ES-I3 (cell line): Measurements from ENCODE around the gene ZFPM1.

ENCODE experiments used
- H3K36me3 ChIP-seq: 2 replicates; pipeline ENCODE4 v1.6.1; 2013; ENCODE audit warnings: mild to moderate bottlenecking, low read length, control low read depth, moderate library complexity; ENCODE audit not compliant: insufficient read depth
- H3K4me1 ChIP-seq: 2 replicates; pipeline ENCODE4 v1.6.1; 2013; ENCODE audit warnings: mild to moderate bottlenecking, control low read depth, low read length; ENCODE audit not compliant: insufficient read depth
- H3K9ac ChIP-seq: 2 replicates; pipeline ENCODE4 v1.6.1; 2013; ENCODE audit warnings: low read depth, mild to moderate bottlenecking, low read length, moderate library complexity
- H3K9me3 ChIP-seq: 2 replicates; pipeline ENCODE4 v1.6.1; 2013; ENCODE audit warnings: mild to moderate bottlenecking, low read length, moderate library complexity; ENCODE audit not compliant: control insufficient read depth, insufficient read depth

Gene ZFPM1

DNA sequence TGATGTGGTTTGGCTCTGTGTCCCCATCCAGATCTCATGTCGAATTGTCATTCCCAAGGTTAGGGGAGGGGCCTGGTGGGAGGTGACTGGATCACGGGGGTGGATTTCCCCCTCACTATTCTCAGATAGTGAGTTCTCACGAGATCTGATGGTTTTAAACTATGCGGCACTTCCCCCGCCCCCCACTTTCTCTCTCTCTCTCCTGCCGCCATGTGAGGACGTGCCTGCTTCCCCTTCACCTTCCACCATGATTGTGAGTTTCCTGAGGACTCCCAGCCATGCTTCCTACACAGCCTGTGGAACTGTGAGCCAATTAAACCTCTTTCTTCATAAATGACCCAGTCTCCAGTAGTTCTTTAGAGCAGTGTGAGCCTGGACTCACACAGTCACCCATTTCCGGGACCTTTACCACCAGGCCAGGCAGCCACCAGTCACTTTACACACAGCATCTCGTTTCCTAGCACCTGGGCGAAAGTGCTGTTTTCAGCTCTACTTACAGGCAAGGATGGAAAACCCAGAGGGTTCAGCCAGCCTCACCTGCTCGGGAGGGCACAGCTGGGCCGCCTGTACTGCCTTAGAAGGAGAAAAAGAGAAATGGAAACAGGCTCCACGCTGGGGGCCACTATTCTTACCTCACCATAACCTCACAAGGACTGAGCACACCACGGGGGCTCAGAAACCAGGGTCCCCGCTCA, 103.4 kb downstream of the ZFPM1 start:
- Histone ChIP-seq H3K9ac (no peak overlapping the region), H3K9me3 (no peaks in the 10 kb centered on the region), H3K36me3 (no peaks in the 10 kb centered on the region), H3K4me1 (0 out of 2 replicates have a peak, but pooled peaks cover 3% of the 10 kb centered on the region)

DNA sequence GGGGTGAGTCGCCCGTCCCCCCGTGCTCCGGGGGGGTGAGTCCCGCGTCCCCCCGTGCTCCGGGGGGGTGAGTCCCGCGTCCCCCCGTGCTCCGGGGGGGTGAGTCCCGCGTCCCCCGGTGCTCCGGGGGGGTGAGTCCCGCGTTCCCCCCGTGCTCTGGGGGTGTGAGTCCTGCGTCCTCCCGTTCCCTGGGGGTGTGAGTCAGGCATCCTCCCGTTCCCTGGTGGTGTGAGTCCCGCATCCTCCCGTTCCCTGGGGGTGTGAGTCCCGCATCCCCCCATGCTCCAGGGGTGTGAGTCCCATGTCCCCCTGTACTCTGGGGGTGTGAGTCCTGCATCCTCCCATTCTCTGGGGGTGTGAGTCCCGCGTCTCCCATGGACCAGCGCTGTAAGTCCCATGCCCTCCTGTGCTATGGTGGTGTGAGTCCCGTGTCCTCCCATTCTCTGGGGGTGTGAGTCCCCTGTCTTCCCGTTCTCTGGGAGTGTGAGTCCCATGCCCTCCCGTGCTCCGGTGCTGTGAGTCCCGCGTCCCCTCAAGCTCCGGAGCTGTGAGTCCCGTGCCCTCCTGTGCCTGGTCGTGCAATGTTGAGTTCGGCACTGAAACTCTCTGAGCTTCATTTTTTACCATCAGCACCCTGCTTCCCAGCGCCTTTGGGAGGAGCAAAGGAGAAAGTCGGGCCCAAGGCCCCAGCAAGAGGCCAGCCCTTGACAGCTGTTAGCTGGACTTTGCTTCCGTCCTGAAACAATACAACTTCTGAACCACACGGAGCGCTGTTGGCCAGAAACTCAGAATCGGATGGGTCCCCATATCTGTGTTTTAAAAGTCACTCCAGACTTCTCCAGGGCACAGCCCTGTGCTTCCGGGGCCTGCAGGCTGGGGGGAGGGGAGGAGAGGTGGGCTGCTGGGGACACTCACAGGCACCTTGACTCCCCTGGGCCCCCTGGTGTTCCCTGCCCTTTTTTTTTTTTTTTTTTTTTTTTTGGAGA, 105.7 kb downstream of the ZFPM1 start:
- H3K9me3 ChIP-seq, result no peaks in the 10 kb centered on the region
- H3K9ac ChIP-seq, result no peak overlapping the region
- H3K36me3 ChIP-seq, result no peaks in the 10 kb centered on the region
- H3K4me1 ChIP-seq, result 0 out of 2 replicates have a peak, but pooled peaks cover 3% of the 10 kb centered on the region

DNA sequence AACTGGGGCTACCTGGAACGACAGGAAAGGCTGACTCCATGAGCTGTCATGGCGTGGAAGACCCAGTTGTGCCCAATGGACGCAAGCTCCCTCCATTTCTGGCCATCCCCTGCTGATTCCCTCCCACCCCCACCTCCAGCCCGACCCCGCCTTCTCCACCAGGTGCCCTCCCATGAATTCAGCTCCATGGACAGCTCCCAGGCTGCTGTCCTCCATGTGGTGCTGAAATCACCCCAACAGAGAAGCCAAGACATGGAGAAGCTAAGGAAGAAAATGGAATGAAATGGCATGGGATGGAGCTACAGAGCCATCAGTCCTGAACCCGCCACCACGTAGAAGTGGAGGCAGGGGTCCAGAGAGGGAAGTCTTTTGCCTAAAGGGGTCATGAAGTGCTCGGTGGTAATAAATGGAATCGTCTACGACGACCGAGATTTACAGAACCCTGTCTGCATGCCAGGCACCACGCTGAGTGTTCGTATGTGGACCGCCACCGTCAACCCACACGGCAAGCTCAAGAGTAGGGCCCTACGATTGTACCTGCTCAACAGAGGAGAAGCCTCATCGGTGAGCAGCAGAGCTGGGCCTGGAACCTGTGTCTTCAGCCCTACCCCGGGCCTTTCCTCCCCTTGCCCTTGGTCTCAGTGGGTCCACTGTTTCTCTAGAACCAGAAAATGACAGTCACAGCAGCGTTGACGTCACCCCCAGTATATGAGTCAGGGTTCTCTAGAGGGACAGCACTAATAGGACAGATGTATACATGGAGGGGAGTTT, 107.8 kb downstream of the ZFPM1 start:
- Histone ChIP-seq H3K36me3 (no peaks in the 10 kb centered on the region), H3K9me3 (no peaks in the 10 kb centered on the region), H3K9ac (no peak overlapping the region), H3K4me1 (no peaks in the 10 kb centered on the region)

DNA sequence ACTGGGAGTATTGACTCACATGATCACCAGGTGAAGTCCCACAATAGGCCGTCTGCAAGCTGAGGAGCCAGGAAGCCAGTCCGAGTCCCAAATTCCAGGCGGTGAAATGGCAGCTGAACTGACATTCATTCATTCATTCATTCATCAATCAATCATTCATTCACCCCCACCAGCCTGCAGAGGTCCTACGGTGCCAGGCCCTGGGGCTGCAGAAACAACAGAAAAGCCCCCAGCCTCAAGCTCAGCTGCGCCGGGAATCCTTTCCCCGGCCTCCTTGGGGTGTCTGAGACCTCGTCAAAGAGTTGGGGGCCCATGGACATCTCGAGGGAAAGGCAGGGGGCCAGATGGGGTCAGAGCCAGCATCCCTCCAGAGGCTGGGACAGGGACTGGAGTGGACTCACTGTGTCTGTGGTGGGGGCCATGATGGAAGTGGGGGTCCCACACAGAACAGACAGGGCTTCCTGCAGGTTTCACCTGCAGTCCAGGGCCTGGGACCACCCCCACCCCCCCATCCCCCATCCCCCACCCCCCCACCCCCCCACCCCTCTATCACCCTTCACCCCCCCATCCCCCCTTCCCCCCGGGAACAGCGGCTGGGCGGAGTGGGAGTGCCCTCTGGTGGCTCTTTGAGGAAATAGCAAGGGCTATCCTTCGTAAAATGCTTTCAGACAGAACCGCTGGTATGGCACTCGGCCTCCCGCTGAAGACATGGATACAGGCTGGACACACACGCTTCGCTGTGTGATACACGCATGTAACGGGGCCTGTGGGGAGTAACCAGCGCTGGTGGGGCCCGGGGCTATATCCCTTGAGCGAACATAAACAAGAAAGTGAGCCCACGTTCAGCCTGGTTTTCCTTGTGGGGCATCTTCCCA, 108.6 kb downstream of the ZFPM1 start:
- Histone ChIP-seq H3K9ac (peak overlapping the region; percentile 28; the same call in 1 of the 2 replicates), H3K9me3 (no peaks in the 10 kb centered on the region), H3K4me1 (no peaks in the 10 kb centered on the region), H3K36me3 (no peaks in the 10 kb centered on the region)

DNA sequence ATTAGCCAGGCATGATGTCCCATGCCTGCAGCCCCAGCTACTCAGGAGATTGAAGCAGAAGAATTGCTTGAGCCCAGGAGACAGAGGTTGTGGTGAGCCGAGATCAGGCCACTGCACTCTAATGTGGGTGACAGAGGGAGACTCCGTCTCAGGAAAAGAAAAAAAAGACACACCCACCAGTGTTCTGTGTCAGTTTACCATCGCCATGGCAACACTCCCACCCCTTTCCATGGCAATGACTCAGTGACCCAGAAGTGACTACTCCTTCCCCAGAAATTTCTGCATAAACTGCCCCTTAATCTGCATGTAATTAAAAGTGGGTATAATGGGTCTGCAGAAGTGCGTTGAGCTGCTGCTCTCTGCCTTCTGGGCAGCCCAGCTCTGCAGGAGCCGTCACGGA, 113.1 kb downstream of the ZFPM1 start:
- Histone ChIP-seq H3K4me1 (peaks cover under 1% of the 10 kb centered on the region; the same call in 1 of the 2 replicates), H3K9ac (no peak overlapping the region), H3K36me3 (no peaks in the 10 kb centered on the region), H3K9me3 (no peaks in the 10 kb centered on the region)

DNA sequence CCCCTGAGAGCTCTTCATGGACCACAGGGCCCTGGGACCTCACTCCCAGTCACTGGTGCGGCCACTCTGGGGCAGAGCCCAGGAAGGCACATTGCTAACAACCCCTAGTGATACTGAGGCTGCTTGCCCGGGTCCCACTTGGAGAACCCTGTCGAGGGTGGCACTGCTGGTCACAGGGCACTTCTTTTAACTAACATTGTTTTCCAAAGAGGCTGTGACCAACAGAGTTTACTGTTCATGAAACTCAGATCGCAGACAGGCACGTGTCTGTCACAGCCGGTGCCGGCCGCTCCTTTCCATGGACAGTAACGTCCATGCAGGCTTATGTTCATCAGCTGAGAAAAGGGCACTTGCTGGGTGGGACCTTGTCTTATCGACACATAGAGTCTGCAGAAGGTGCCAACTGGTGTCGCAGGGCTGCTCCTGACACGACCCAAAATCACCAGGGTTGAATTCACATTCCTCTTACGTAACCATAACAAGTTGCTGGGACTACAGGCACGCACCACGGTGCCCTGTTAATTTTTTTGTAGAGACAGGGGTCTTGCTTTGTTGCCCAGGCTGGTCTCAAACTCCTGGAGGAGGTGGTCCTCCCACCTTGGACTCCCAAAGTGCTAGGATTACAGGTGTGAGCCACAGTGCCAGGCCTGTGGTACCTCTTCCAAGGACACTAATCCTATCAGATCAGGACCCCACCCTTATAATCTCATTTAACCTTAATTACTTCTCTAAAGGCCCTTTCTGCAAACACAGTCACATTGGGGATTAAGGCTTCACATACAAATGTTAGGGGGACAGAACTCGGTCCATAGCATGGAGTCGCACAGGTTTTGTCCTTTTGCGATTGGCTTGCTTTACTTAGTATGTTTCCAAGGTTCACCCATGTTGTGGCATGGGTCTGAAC, 115.9 kb downstream of the ZFPM1 start:
- peaks cover 6% of the 10 kb centered on the region for H3K4me1 ChIP-seq
- peak overlapping the region; percentile 97 for H3K9ac ChIP-seq
- H3K36me3 ChIP-seq, result no peaks in the 10 kb centered on the region
- H3K9me3 ChIP-seq, result no peaks in the 10 kb centered on the region

DNA sequence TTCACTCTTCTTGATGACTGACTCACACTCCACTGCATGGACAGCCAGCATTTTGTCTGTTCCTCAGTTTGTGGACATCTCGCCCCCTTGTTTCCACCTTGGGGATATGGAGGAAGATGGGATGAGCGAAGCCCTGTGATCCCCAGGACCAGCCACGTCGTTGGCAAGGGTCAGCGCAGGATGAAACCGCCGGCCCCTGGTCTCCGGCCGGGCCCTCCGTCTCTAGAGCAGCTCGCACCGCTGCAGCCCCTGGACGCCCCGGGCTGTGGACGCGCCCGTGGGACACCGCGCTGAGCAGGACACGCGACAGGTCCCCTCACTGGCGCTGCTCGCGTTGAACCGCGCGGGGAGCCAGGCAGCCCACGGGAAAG, 116.5 kb downstream of the ZFPM1 start:
- Histone ChIP-seq H3K9me3 (no peaks in the 10 kb centered on the region), H3K4me1 (peaks cover 6% of the 10 kb centered on the region), H3K9ac (peak overlapping the region; percentile 97), H3K36me3 (no peaks in the 10 kb centered on the region)

DNA sequence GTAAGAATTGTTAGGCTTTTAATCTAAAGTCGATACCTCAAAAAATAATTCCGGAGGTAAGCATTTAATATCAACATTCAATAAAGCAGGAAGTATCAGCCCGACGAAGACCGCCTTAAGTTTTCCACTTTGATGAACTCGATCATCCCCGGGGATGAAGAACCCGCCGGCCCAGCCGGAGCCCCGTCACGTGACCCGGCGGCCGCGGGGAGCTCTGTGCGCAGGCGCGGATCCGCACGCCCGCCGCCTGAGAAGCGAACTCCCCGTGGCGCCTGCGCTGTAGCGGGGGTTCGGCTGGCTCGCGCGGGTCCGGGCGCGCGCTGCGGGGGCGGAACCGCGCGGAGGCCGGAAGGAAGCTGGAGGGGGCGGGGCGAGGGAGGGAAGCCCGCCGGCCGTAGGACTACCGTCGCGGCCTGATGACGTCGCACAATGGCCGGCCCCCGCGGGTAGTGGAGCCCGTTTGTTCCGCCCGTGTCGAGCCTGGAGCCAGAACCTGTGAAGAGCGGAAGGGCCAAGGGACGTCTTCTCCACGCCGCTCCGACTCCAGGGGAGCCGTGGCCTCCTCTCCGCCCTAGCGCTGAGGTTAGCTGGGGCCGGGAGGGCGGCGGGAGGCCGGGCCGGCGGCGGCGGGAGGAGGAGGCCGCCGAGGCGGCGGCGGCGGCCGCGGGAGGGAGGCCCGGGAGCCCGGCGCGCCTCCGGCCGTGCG, 117.1 kb downstream of the ZFPM1 start, which contains the start of gene ZC3H18:
Gene ZC3H18 (plus strand): TSS at position 419 of the 706 bp plus-strand sequence. CDS start 6,721 bp downstream, outside the sequence.
- peaks cover 6% of the 10 kb centered on the region for H3K4me1 ChIP-seq
- peak within 1 kb of the TSS; percentile 97 for H3K9ac ChIP-seq
- no peaks in the 10 kb centered on the region for H3K9me3 ChIP-seq
- no peaks in the 10 kb centered on the region for H3K36me3 ChIP-seq

DNA sequence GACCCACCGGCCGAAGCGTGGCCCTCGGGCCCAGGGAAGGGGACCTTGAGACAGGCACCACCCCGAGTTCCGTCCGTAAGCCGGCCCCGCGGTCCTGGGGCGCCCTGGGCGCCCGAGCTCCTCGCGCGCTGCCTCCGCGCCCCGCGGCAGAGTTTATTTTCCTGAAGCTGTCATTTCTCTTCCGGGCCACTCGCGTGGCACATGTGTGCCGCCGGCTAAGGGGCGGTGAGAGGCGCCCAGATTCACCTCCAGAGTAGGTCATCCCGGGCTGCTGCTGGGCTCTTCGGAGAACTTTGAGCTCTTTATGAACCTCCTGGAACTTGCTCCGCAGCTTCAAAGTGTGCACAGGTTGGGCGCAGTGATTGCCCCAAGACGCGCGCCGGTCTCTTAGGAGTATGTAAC, 117.6 kb downstream of the ZFPM1 start:
- H3K9ac ChIP-seq, result peak overlapping the region; percentile 97
- no peaks in the 10 kb centered on the region for H3K9me3 ChIP-seq
- H3K36me3 ChIP-seq, result no peaks in the 10 kb centered on the region
- H3K4me1 ChIP-seq, result peaks cover 6% of the 10 kb centered on the region

DNA sequence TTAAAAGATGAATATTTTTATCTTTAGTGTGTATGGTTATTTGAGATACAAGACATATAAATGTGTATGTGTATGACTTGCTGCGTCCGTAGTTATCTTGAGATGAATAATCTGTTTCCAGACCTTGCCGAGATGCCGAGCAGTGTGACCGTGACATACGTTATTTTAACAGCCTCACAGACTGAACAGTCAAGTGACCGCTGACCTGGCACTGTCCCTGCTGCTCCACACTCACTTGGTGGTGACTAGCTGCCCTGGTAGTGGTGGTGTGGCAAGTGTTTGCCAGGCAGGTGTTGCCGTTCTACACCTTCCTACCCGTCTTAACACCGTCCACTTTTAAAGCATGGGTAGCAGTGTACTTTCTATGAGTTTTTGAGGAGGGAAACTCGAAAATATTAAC, 122.2 kb downstream of the ZFPM1 start:
- Histone ChIP-seq H3K9ac (no peak overlapping the region), H3K36me3 (peaks cover 16% of the 10 kb centered on the region), H3K4me1 (peaks cover 6% of the 10 kb centered on the region), H3K9me3 (no peaks in the 10 kb centered on the region)

DNA sequence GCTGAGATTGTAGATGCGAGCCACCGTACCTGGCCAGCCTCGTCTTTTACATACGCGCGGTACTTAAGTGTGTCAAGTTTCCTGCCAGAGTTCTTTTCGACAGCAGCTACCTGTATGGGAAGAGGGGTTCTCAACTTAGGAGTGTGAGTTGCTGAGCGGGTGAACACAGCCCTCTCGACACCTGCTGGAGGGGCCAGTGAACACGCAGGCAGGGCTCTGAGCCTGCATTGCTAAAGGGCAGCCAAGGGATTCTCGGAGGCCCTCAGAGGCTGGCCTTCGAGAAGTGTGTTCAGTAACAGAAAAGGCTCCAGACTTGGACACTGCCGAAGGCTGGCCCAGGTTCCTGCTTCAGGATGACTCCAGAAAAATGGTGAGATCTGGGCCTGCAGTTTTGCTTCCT, 123.2 kb downstream of the ZFPM1 start:
- H3K36me3 ChIP-seq, result peaks cover 16% of the 10 kb centered on the region
- H3K9ac ChIP-seq, result no peak overlapping the region
- no peaks in the 10 kb centered on the region for H3K9me3 ChIP-seq
- peaks cover 4% of the 10 kb centered on the region for H3K4me1 ChIP-seq

DNA sequence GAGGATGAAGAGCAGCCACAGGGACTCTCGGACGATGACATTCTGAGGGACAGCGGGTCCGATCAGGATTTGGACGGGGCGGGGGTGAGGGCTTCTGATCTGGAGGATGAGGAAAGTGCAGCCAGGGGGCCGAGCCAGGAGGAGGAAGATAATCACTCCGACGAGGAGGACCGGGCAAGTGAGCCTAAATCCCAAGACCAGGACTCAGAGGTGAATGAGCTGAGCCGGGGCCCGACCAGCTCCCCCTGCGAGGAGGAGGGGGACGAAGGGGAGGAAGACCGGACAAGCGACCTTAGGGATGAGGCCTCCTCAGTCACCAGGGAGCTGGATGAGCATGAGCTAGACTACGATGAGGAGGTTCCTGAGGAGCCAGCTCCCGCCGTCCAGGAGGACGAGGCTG, 124.1 kb downstream of the ZFPM1 start:
- H3K4me1 ChIP-seq, result no peaks in the 10 kb centered on the region
- peaks cover 16% of the 10 kb centered on the region for H3K36me3 ChIP-seq
- H3K9me3 ChIP-seq, result no peaks in the 10 kb centered on the region
- no peak overlapping the region for H3K9ac ChIP-seq
